K562 (cell line): Measurements from ENCODE around the gene CMPK1. TPM values are rescaled to one million over a fixed set of nuclear protein-coding genes. Genes with fewer than 3 reads are reported as not detected.

Source experiments
- ATAC-seq: fragments of 200-7000 bp; cut with Tn5 transposase; 3 replicates; pipeline ENCODE4 v1.9.1; 2020; ENCODE audit warnings: moderate library complexity
- BruUV-seq: library from RNA; stranded (reverse); fragments of 400-500 nt; replicated peaks from 2 replicates; lab custom pipeline; 2021; lab: Mats Ljungman, UMichigan
- CTCF ChIA-PET: fragments of 300-600 bp; formaldehyde crosslinking; extraction: SDS; loops from one replicate; lab custom pipeline; 2021; ENCODE audit warnings: low intra/inter-chr PET ratio; lab: Yijun Ruan, JAX
- POLR2A ChIA-PET: fragments of 300-600, 350-650 bp; sonication (Branson Sonifier 250); formaldehyde crosslinking; extraction: SDS; loops from one replicate; lab custom pipeline; 2021; ENCODE audit warnings: antibody characterized with exemption, inconsistent platforms; lab: Yijun Ruan, JAX
- DNase-seq, 4 experiments: peaks; one replicate each; pipeline versions ENCODE4 v3.0.0 to v3.0.0-alpha.2; 2011 to 2018; ENCODE audit warnings: low spot score in 3 of 4, mixed read lengths in 3 of 4; ENCODE audit errors: extremely low read depth in 1 of 4
- FAIRE-seq: peaks from 2 replicates; lab custom pipeline; 2011; peaks lifted over from hg19 to GRCh38; lab: Jason Lieb, UNC
- H2AFZ ChIP-seq: 2 replicates; pipeline ENCODE4 v1.6.0; 2011; ENCODE audit warnings: low read depth, low read length, control low read depth, inconsistent platforms
- H3K27ac ChIP-seq: fragments of 200-600 bp; 3 replicates; pipeline ENCODE4 v1.8.0; 2011; ENCODE audit warnings: low read depth, mild to moderate bottlenecking, control low read depth, inconsistent platforms, low read length, moderate library complexity, mixed read lengths; ENCODE audit errors: extremely low read depth
- H3K27me3 ChIP-seq, 2 experiments: fragments of 300-600 bp in 1 of 2; 2 replicates in 1 of 2; 3 replicates in 1 of 2; pipeline versions ENCODE4 v1.6.0 to v1.8.0; 2011; ENCODE audit warnings: inconsistent platforms in 2 of 2, low read length in 2 of 2, mild to moderate bottlenecking in 1 of 2, mixed read lengths in 1 of 2, moderate library complexity in 1 of 2; ENCODE audit not compliant: control insufficient read depth in 2 of 2, insufficient read depth in 2 of 2
- H3K36me3 ChIP-seq: fragments of 300-600 bp; 3 replicates; pipeline ENCODE4 v1.8.0; 2011; ENCODE audit warnings: mild to moderate bottlenecking, low read length, inconsistent platforms; ENCODE audit not compliant: control insufficient read depth, insufficient read depth
- H3K4me1 ChIP-seq, 2 experiments: fragments of 200-600 bp in 1 of 2; replicated peaks in 1 of 2; 2 replicates in 1 of 2; 3 replicates in 1 of 2; pipeline versions ENCODE4 v1.5.1 to v1.8.0; 2011; ENCODE audit warnings: inconsistent platforms in 2 of 2, low read length in 2 of 2, mild to moderate bottlenecking in 1 of 2, mixed read lengths in 1 of 2, moderate library complexity in 1 of 2; ENCODE audit not compliant: control insufficient read depth in 2 of 2, insufficient read depth in 2 of 2
- H3K4me2 ChIP-seq: 2 replicates; pipeline ENCODE4 v1.6.1; 2011; ENCODE audit warnings: low read length, control low read depth, inconsistent platforms, mixed read lengths; ENCODE audit not compliant: insufficient read depth
- H3K4me3 ChIP-seq: fragments of 200-600 bp; sonication (generic), shearing (Covaris generic); 2 replicates; pipeline ENCODE4 v1.5.1; 2016; ENCODE audit warnings: control low read depth, inconsistent platforms
- H3K79me2 ChIP-seq: fragments of 200-600 bp; 3 replicates; pipeline ENCODE4 v1.8.0; 2011; ENCODE audit warnings: low read length, inconsistent platforms; ENCODE audit not compliant: control insufficient read depth, insufficient read depth
- H3K9ac ChIP-seq, 2 experiments: 2 replicates each; pipeline versions ENCODE4 v1.6.0 to v1.6.1; 2011; ENCODE audit warnings: low read depth in 2 of 2, low read length in 2 of 2, control low read depth in 1 of 2, inconsistent platforms in 1 of 2, mild to moderate bottlenecking in 1 of 2, mixed read lengths in 1 of 2; ENCODE audit not compliant: insufficient read depth in 1 of 2
- H3K9me1 ChIP-seq: one replicate; pipeline ENCODE4 v1.6.0; 2011; ENCODE audit warnings: inconsistent platforms, mild to moderate bottlenecking, low read length, moderate library complexity; ENCODE audit not compliant: control insufficient read depth, insufficient read depth
- H3K9me3 ChIP-seq: replicated peaks from 2 replicates; pipeline ENCODE4 v1.5.1; 2011; ENCODE audit warnings: low read depth, low read length, inconsistent platforms; ENCODE audit not compliant: control insufficient read depth, insufficient read depth
- H4K20me1 ChIP-seq: replicated peaks from 2 replicates; pipeline ENCODE4 v1.6.1; 2011; ENCODE audit warnings: low read length, inconsistent platforms, mixed read lengths; ENCODE audit not compliant: control insufficient read depth, insufficient read depth
- CREBBP ChIP-seq: IDR thresholded peaks from one replicate; pipeline ENCODE4 v1.6.1; 2012; ENCODE audit warnings: low read depth, mild to moderate bottlenecking, control low read depth, inconsistent platforms, low read length
- E2F4 ChIP-seq: sonication (generic); formaldehyde crosslinking; IDR thresholded peaks from 2 replicates; pipeline ENCODE4 v1.8.0; 2022; ENCODE audit warnings: mild to moderate bottlenecking, low read depth, missing genetic modification reagents
- HCFC1 ChIP-seq: IDR thresholded peaks from 2 replicates; pipeline ENCODE4 v1.6.1; 2012; ENCODE audit warnings: low read depth, low read length, improper control_type of control experiment
- NCOA1 ChIP-seq: fragments of 450-650 bp; IDR thresholded peaks from 2 replicates; pipeline ENCODE4 v1.6.1; 2016; ENCODE audit warnings: low read depth
- REST ChIP-seq, 2 experiments: fragments of 450-650 bp; formaldehyde crosslinking in 1 of 2; IDR thresholded peaks; 2 replicates each; pipeline versions ENCODE4 v1.4.0 to v1.6.1; 2014 to 2020; ENCODE audit warnings: mild to moderate bottlenecking in 2 of 2, borderline replicate concordance in 1 of 2, low read depth in 1 of 2
- ZFP36 ChIP-seq: fragments of 150-350 bp; IDR thresholded peaks from 2 replicates; pipeline ENCODE4 v1.6.1; 2018; ENCODE audit warnings: low read length, low read depth; ENCODE audit not compliant: partially characterized antibody
- ZNF263 ChIP-seq: sonication (generic); formaldehyde crosslinking; IDR thresholded peaks from 2 replicates; pipeline ENCODE4 v1.8.0; 2022; ENCODE audit warnings: mild to moderate bottlenecking, missing genetic modification reagents, borderline replicate concordance
- WGBS: fragments of 100-300 bp; shearing (Covaris generic); methylation state at CpG from one replicate; pipeline ENCODE4 v1.1.6; 2016; ENCODE audit warnings: low coverage, mixed read lengths; ENCODE audit not compliant: insufficient coverage; ENCODE audit errors: missing lambda C conversion rate; 5-methylcytosine and 5-hydroxymethylcytosine counted together
- in situ Hi-C: fragments of 300-500 bp; cut with MboI; formaldehyde crosslinking; loops from 4 replicates; pipeline ENCODE4 v1.15.0; 2018; ENCODE audit warnings: inconsistent platforms, mixed read lengths
- intact Hi-C: fragments of 100-400 bp; cut with micrococcal nuclease; formaldehyde crosslinking; loops from 2 replicates; pipeline ENCODE4 v1.14.2; 2022
- polyA plus RNA-seq, 8 experiments: library from polyadenylated mRNA; depleted of rRNA in 4 of 8; stranded (reverse) in 5 of 8; unstranded in 3 of 8; fragments of >200 nt; fragmentation: Nextera tagmentation in 2 of 8; fragmentation: Illumina TruSeq in 1 of 8; extraction: Ambion mirVana in 2 of 8; extraction: Trizol in 1 of 8; gene quantifications; 2 replicates each; pipeline versions ENCODE4 v1.2.1 to v1.2.3, GENCODE V29; 2011 to 2014; ENCODE audit warnings: inconsistent platforms in 1 of 8, missing spikeins in 1 of 8
- total RNA-seq, 7 experiments: library from RNA; depleted of rRNA in 6 of 7; stranded (reverse); fragments of >200 nt in 6 of 7; fragmentation: Illumina TruSeq in 2 of 7; extraction: Trizol in 2 of 7; gene quantifications; 2 replicates each; pipeline versions ENCODE4 v1.2.1 to v1.2.3, GENCODE V29; 2011 to 2021; ENCODE audit warnings: low replicate concordance in 1 of 7
- TF ChIP-seq, protein P1 (sequence below): sonication (generic); IDR thresholded peaks from 2 replicates; pipeline ENCODE4 v1.6.1; 2016

Gene CMPK1
- total and polyA plus RNA-seq, 9 of the 15 experiments (the other 6 are each of a cell fraction or from before 2014, with no cell fraction given), result 54.5 to 197 (median 116) TPM

DNA sequence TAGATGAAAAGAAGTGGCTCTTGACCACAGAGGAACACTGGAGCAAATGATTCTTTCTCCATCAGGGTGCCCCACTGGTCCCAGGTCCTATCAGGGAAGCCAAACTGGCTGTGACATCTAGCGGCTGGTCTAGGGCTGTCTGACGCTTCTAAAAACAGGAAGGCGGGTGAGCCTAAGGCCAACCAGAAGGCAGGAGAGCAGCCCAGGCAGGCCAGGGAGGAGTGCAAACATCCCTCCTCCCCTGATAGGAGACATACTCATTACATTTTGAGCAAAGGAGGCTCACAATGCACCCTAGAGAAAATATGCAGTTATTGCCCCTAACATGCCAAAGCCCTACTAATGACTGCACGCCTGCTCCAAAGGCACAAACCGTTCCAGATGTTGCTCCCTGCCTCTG, 72.1 kb downstream of the CMPK1 start:
- H3K9me1 ChIP-seq, result no peaks in the 10 kb centered on the region
- no peaks in the 10 kb centered on the region for H3K9me3 ChIP-seq
- H2AFZ ChIP-seq, result no peak overlapping the region
- H3K36me3 ChIP-seq, result no peaks in the 10 kb centered on the region
- DNase-seq, result peak in 2 of 4 experiments; percentile 40 to 45
- WGBS, result 13% methylated on average over 5 of the region's 5 CpGs
- no peak overlapping the region for H3K4me2 ChIP-seq
- no peak overlapping the region for H3K9ac ChIP-seq
- in situ Hi-C loops (no loop called here), intact Hi-C loops (no loop called here)
- no peak overlapping the region for H3K4me3 ChIP-seq
- no peaks in the 10 kb centered on the region for H3K4me1 ChIP-seq
- no peaks in the 10 kb centered on the region for H4K20me1 ChIP-seq
- H3K27me3 ChIP-seq, result peaks cover 67 to 74% of the 10 kb centered on the region in 2 experiments
- ChIA-PET CTCF (interaction anchor here (0.8 kb wide), 1 partner anchor 227 kb away, joined by 4 read pairs; no protein-coding TSS in a partner anchor), POLR2A (interaction anchor here (0.6 kb wide), 1 partner anchor 350 kb away, joined by 5 read pairs; no protein-coding TSS in a partner anchor)
- peak; percentile 35 for FAIRE-seq
- ATAC-seq, result peak; percentile 85
- H3K79me2 ChIP-seq, result no peaks in the 10 kb centered on the region
- no peak overlapping the region for H3K27ac ChIP-seq
- no TSS peak for BruUV-seq
- TF ChIP-seq HCFC1 (no peak), E2F4 (CRISPR knock-in tag) (no peak), REST (IDR thresholded peaks at IDR 0.05; ENCODE audit: borderline replicate concordance) (peak; percentile 26; the same call in 1 of the 2 replicates), REST (CRISPR knock-in tag; IDR thresholded peaks at IDR 0.05; ENCODE audit: low read depth) (no peak), ZNF263 (peak; percentile 79), NCOA1 (no peak), ZFP36 (peak; percentile 23), CREBBP (no peak)
- TF ChIP-seq, protein P1, sequence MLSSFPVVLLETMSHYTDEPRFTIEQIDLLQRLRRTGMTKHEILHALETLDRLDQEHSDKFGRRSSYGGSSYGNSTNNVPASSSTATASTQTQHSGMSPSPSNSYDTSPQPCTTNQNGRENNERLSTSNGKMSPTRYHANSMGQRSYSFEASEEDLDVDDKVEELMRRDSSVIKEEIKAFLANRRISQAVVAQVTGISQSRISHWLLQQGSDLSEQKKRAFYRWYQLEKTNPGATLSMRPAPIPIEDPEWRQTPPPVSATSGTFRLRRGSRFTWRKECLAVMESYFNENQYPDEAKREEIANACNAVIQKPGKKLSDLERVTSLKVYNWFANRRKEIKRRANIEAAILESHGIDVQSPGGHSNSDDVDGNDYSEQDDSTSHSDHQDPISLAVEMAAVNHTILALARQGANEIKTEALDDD, result no peak
